NCI-H2227 (cell line): Measurements from ENCODE around the gene CD180.

ENCODE experiments used
- DNase-seq: peaks from one replicate; lab custom pipeline; 2025; ENCODE audit not compliant: unreplicated experiment; lab: John Stamatoyannopoulos, UW

CD180 gene

DNA sequence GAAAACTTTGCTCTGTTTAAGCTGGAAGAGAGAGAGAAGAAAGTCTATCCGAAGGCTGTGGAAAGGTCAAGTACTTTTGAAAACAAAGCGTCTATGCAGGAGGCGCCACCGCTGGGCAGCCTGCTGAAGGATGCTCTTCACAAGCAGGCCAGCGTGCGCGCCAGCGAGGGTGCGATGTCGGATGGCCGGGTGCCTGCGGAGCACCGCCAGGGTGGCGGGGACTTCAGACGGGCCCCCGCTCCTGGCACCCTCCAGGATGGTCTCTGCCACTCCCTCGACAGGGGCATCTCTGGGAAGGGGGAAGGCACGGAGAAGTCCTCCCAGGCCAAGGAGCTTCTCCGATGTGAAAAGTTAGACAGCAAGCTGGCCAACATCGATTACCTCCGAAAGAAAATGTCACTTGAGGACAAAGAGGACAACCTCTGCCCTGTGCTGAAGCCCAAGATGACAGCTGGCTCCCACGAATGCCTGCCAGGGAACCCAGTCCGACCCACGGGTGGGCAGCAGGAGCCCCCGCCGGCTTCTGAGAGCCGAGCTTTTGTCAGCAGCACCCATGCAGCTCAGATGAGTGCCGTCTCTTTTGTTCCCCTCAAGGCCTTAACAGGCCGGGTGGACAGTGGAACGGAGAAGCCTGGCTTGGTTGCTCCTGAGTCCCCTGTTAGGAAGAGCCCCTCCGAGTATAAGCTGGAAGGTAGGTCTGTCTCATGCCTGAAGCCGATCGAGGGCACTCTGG, 32.6 kb downstream of the CD180 start:
- no peak for DNase-seq

DNA sequence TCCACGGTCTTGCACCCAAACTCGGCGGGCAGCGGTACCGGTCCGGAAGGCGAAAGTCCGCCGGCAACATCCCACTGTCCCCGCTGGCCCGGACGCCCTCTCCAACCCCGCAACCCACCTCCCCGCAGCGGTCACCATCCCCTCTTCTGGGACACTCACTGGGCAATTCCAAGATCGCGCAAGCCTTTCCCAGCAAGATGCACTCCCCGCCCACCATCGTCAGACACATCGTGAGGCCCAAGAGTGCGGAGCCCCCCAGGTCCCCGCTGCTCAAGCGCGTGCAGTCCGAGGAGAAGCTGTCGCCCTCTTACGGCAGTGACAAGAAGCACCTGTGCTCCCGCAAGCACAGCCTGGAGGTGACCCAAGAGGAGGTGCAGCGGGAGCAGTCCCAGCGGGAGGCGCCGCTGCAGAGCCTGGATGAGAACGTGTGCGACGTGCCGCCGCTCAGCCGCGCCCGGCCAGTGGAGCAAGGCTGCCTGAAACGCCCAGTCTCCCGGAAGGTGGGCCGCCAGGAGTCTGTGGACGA, 33.3 kb downstream of the CD180 start:
- DNase-seq = no peak

DNA sequence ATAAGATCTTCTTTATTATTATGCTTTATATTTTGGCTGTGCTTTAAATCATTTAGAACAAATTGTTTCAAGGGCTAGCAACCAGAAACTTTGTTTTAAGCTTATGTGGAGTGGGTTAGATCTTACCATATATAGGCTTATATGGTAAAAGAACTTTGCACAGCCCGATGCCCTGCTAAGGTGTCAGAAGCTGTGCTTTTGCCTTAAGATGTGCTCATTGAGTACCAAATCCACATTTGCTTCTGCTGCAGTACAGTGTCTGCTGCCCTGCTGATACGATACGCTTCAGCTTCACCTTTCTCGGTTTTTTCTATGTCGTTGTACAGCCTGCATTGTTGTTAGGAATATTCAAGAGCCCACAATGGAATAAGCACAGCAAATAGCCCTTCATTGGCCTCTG, 34.8 kb downstream of the CD180 start:
- no peak for DNase-seq

DNA sequence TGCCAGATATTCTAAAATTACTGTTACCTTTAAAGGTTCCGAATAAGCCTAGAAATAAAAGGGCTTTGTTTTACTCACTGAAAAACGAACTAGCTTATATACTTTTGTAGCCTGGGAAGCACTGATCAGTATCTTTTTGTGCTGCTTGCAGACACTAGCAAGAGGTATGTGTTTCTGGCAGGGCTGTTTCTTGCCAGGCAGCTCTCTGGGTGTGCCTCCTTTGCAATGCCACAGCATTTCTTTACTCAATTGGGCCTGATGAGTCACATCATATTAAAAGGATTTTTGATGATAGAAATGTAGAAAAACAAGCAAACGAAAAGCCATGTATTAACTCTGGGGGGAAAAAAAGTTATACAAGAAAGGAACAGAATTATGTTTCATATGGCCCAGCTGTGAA, 35.6 kb downstream of the CD180 start:
- DNase-seq = no peak

DNA sequence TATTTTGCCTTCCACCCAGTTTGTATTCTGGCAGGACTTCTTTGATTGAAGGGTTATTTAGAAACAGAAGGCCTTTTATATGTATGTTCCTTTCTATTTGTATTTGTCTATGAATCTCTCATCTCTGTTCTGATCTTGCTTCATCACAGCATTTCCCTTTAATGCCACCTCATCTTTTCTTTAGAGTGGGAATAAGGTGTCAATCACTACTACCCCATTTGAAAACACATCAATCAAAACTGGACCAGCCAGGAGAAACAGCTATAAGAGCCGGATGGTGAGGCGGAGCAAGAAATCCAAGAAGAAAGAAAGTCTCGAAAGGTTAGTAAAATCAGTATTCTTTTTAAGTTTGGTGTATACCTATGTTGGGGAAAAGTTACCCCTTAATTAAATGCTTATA, 36.3 kb downstream of the CD180 start:
- DNase-seq = no peak

DNA sequence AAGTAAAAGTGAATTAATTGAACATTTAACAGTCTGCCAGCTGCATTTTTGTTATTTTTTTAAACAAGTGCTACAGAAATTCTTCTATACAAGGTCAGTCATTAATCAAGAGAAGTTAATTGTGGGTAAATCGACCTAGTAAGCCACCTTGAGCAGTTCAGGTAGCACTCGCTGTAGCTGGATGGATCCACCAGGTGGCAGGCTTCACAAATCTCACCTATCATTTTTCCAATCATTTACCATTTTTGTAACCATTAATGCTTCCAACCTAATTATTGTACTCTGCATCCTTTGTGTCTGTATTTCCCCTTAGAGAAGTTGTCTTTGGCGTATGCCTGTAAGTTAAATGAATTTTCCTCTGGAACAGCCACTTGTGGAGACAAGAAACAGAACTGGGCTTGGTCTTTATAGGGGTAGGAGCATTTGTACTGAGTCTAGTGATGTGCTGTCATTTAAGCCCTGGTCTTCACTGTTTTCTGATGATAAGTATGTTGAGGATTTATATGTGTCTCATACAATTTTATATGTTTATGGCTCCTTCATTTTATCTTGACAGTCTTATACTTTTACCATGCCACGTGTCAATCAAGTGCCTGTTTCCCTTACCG, 39.5 kb downstream of the CD180 start:
- peak; percentile 2 for DNase-seq

GRCh38 chr5:67154556-67155206, 41.9 kb downstream of the CD180 start:
- no peak for DNase-seq

GRCh38 chr5:67153292-67153691, 43.3 kb downstream of the CD180 start:
- no peak for DNase-seq

GRCh38 chr5:67152400-67152799, 44.2 kb downstream of the CD180 start:
- no peak for DNase-seq

- DNase-seq = no peak
These were observed 46.6 kb downstream of the CD180 start for GRCh38 chr5:67149951-67150523.

- DNase-seq = no peak
These were observed 47.3 kb downstream of the CD180 start for GRCh38 chr5:67149057-67149950.

GRCh38 chr5:67147760-67148159, 48.8 kb downstream of the CD180 start:
- no peak for DNase-seq

DNA sequence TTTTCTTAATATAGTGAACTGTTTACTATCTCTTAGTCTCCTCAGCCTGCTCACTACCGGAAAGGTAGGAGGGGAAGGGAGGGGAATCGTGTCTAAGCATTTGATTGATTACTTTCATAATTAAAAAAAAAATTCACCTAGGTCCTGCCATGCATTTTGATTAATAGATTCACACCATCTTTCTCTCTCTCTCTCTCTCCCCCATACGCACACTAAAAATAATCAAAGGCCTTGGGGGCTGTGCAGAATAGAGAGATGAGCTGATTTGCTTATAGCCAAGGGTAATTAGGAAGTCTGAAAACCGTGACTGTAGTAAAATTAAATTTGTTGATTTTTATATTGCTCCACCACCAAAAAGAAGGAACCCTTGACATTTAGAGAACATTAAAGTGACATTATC, 49.6 kb downstream of the CD180 start:
- no peak for DNase-seq

DNA sequence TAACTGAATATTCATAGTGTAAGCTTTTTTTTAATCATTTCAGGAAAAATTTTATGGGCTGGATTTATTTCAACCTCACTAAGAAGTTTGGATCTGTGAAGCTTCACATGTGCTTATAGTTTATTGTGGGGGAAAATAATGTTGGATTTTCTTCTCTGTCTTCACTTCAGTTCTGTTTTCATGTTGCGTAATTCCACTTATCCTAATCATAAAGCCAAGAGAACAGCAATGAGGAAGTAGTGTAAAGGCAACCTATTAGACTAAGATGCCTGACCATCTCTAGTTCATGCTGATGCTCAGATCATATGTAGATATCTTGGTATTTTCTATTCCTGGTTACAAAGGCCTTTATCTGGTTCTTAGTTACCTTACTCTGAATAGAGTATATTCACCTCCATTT, 50.0 kb downstream of the CD180 start:
- DNase-seq = no peak

- no peak for DNase-seq
These were observed 52.4 kb downstream of the CD180 start for GRCh38 chr5:67144183-67144639.

GRCh38 chr5:67143549-67143948, 53.0 kb downstream of the CD180 start:
- no peak for DNase-seq

GRCh38 chr5:67142816-67143215, 53.8 kb downstream of the CD180 start:
- DNase-seq = no peak

GRCh38 chr5:67141644-67142043, 55.0 kb downstream of the CD180 start:
- DNase-seq = no peak

DNA sequence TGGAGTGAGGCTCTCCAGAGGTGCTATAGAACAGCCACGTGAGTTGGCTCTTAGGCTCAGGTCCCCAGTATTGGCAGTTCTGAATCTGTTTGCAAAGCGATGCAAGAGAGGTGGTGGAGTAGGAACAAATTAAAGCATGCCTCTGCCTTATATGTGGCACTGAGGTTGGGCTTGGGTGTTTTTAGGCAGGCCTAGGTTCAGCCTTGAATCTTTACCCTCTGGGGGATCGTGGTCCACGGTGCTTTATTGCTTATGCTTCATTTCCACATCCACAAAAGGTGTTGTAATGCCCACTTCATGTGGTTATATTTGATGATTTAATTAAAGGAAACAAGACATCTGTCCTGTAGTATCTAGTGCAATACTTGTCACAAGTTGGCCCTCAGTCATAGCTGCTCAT, 56.2 kb downstream of the CD180 start:
- no peak for DNase-seq

DNA sequence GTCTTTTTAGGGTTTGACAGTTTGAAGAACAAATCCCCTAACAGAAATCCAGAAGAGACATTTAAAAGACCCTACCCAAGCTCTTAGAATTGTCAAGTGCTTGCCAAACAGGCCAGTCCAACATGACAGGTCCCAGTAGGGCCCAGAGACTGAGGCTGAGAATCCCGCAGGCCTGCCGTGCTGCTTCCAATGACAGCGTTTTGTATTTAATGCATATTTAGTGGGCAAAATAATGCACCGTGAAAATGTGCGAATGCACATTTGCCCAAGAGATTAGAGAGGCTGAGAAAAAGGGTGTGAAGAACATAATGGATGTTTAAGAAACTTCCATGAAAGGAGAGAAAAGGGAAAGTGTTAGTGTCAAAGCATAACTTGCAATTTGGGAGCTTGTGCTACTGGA, 57.6 kb downstream of the CD180 start:
- DNase-seq = no peak
